Measurements from ENCODE around the gene FOXN3.

DNA sequence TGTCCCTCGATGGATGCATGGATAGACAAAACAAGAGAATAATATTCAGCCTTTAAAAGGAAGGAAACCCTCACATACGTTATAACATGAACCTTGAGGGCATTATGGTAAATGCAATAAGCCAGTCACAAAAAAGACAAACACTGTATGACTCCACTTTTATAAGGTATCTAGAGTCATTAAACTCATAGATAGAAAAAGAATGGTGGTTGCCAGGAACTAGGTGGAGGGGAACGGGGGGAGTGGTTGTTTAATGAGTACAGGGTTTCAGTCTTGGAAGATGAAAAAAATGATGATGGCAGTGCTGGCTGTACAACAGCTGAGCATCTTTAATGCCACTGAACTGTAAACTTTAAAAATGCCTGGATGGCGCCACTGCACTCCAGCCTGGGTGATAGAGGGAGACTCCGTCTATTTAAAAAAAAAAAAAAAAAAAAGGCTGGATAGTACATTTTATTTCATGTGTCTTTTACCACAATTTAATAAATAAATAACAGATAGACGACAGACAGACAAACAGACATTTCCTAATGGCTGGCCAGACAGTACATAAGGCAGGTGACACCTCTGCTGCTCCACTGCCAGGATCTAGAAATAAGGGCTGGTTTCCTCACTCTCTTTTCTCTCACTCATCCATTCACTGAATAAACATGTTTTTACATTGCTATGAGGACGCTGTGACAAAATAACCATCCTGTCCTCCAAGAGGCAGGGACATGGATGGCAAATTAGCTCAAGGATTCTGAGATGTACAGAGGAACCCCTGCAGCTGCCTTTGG is 118.8 kb downstream of the FOXN3 start:
- TF ChIP-seq, protein P1, sequence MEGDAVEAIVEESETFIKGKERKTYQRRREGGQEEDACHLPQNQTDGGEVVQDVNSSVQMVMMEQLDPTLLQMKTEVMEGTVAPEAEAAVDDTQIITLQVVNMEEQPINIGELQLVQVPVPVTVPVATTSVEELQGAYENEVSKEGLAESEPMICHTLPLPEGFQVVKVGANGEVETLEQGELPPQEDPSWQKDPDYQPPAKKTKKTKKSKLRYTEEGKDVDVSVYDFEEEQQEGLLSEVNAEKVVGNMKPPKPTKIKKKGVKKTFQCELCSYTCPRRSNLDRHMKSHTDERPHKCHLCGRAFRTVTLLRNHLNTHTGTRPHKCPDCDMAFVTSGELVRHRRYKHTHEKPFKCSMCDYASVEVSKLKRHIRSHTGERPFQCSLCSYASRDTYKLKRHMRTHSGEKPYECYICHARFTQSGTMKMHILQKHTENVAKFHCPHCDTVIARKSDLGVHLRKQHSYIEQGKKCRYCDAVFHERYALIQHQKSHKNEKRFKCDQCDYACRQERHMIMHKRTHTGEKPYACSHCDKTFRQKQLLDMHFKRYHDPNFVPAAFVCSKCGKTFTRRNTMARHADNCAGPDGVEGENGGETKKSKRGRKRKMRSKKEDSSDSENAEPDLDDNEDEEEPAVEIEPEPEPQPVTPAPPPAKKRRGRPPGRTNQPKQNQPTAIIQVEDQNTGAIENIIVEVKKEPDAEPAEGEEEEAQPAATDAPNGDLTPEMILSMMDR (IDR thresholded peaks at IDR 0.05 in 4 of 5, conservative IDR thresholded peaks at IDR 0.05 in 1 of 5), result no peak
- no peak for TF ChIP-seq POLR2A (IDR thresholded peaks at IDR 0.05)

Data from gastrocnemius medialis (tissue), 4 donors.